Middle frontal gyrus (tissue), 1 donor: ENCODE measurements around the gene LRP6.
"Not testable (repeated sequence)": the region's sequence is repeated elsewhere in the genome, so short reads cannot be mapped to it uniquely, and the experiment has no call there.

Experiments used
- DNase-seq: peaks from one replicate; pipeline ENCODE4 v3.0.0-alpha.2; 2015; ENCODE audit warnings: low spot score; ENCODE audit errors: extremely low spot score

Gene LRP6

DNA sequence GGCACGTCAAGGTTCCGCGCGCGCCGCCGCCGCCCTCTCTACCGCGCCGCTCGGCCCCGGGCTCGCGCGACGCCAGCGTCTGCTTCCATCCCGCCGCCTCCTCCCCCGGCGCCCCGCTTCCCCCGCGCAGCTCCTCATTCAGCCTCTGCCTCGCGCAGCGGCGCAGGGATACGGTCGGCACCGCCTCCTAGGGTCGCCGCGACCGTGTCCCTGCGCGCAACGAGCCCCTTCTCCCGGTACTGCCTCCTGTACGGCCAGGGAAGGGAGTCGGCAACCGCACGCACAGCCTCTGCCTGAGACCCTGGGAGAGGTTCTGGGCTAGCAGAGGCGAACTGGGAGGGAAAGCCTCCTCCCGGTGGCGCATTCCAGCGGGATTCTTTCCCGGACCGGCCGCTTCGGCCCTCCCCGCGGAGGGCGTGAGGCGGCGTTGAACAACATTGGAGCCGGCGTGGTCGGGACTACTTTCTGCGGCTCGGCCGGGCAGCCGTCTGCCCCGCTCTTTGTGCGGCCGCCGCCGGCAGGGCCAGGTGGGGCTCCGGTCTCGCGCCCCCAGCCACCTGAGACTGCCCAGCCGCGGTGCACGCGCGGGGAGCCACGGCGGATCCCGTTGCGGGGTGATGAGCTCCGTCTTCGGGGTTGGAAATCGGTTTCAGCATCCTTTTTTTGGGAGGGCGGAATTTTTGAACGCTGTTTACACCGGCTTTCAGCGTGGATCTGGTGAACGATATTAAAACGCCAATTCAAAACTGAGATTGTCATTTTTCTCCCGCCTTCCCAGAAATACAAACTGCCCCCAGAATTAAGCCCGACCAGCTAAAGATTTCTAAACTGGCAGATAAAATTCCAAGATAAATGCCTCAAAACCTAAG lies at the start of gene LRP6:
LRP6 (minus strand) TSS at position 172 of the 869 bp plus-strand sequence. CDS start 309 bp downstream, outside the sequence.
- peak; percentile 85 for DNase-seq

DNA sequence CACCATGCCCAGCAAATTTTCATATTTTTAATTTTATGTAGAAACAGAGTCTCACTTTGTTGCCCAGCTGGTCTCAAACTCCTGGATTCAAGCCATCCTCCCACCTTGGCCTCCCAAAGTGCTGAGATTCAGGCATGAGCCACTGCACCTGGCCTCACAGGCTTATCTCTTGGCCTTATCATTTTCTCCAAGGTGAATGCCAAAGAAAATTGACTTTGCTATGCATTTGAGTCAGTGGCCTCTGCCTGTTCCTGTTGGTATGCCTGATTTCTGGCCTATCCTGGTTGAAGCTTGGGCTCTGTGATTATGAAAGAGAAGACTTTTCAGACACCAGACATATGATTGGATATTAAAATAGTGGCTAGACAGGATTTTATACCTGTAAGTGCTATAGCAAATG lies 49.0 kb upstream of the LRP6 start:
- DNase-seq = no peak

DNA sequence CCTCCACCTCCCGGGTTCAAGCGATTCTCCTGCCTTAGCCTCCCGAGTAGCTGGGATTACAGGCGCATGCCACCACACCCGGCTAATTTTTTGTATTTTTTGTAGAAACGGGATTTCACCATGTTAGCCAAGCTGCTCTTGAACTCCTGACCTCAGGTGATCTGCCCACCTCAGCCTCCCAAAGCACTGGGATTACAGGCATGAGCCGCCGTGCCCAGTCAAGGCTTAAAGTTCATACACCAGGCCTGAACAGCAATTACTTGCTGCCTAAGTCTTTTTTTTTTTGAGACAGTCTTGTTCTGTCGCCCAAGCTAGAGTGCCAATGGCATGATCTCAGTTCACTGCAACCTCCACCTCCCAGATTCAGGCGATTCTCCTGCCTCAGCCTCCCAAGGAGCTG lies 43.9 kb upstream of the LRP6 start:
- DNase-seq = not testable (repeated sequence)

DNA sequence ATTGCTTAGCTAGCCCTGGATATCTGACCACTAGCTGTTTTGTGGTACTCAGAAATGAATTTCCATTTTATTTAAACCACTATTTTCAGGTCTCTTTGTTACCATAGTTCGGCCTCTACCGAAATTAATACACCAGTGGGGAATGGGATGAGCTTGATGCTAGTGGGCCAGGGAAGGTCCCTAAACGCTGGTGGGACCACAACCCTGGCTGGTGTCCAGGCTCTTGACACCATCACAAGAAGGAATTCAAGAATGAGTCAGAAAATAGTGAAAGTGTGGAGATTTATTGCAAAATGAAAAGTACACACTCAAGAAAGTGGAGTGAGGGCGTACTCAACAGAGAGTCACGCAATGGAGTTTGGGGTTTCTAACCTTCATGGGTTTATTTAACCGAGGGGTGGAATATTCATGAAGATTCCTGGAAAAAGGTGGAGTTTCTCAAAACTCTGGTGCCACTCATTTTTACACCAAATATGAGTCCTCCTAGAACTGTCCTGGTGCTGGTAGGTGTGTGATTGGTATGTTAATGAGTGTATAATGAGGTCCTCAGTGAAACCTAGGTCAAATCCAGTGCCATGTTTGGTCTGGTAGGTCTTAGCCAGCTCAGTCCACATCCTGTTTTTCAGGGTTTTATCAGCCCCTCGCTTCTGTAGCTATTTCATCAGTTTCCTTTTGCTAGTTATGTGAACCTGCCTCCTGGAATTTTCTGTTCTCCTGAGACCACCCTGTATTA lies 38.9 kb upstream of the LRP6 start:
- DNase-seq = no peak

DNA sequence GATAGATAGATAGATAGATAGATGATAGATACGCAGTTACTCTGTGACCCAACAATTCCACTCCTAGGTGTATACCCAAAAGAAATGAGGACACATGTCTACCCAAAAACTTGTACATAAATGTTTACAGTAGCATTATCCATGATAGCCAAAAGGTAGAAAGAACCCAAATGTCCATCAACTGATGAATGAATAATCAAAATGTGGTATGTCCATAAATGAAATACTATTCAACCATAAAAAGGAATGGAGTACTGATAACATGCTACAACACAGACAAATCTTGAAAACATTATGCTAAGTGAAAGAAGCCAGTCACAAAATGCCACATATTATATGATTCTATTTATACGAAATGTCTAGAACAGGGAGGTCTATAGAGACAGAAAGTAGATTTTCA lies 36.1 kb upstream of the LRP6 start:
- DNase-seq = no peak

DNA sequence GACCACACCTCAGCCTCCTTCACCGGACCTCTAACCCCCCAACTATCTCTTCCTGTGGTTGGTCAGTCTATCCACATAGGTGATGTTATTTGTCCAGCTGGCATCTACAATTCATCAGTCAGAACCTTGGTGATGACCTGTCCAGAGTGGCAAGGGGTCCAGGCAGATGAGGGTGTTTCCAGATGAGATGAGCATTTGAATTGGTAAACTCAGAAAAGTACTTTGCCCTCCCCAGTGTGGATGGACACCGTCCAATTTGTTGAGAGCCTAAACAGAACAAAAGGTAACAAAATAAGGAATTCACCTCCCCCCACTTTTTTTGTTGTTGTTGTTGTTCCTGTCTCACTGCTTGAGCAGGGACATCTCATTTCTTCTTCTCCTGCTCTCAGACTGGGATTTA lies 34.3 kb upstream of the LRP6 start:
- DNase-seq = no peak

DNA sequence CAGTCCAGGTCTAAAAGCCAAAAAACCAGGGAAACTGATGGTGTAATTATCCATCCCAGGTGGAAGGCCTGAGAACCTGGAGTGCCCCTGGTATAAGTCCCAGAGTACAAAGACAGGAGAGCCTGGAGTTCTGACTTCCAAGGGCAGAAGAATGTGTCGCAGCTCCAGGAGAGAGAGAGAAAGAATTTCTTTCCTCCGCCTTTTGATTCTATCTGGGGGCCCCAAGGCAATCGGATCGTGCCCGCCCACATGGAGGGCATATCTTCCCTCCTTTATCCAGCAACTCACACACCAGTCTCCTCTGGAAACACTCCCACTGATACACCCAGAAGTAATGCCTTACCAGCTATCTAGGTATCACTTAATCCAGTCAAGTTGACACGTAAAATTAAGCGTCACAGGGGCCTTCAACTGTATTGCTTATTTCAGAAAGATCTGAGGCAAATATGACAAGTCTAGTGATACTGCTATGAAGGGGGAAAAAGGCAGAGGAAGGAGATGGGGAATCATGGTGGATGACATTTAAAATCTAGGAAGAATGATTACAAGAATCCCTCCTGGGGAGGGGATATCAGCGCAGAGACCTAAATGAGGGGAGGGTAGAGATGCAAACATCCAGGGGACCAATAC lies 30.5 kb upstream of the LRP6 start:
- DNase-seq = no peak

DNA sequence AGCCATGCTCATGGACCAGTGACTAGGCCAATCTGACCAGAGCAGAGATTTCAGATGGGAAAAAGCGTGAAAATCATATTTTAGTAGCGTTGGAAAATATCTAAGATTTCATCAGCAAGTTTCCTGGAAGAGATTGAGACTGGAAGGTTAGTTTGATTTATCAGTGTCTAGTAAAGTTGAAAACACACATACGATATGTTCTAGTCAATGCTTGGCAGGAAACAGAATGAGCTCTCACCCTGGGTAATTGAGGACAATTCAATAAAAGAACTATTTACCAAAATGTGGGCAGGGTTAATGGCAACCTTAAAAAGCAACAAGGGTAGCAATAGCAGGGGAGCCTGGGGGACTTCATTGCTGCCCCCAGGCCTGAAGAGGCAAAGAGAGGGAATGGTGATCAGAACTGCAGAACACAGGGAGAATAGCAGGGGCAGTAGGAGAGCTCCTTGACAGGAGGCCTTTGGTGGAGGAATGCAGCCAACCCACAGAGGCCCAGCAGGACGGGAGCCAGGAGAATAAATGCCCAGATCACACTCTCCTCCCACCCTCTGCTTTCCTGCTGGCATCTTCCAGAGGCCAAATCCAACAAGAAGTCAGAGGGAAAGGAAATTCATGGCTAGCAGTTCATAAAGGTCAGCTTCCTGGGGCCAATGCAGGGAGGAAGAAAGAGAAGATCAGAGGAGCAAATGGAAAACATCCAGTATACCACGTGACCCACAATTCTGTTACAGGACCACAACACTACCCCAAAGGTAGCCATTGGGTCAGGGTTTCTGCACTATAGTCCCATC lies 27.6 kb upstream of the LRP6 start:
- no peak for DNase-seq

DNA sequence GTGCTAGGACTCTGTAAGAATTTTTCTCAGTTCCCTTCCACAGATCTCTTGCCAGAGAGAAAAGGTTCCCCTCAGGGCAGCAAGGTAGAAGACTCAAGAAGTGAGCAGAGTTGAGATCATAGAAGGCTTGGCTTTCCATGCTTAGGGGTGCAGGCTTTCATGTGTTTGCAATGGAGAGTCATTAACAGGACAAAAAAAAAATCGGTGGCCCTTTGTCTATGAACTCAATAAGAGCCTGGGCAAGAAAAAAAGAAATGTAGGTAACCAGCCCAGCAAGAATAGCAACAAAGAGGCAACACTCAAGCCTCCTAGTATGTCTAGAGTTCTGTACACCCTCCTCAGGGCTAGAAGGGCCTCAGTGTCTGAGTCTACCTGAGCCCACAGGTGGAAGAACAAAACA lies 23.4 kb upstream of the LRP6 start:
- no peak for DNase-seq

DNA sequence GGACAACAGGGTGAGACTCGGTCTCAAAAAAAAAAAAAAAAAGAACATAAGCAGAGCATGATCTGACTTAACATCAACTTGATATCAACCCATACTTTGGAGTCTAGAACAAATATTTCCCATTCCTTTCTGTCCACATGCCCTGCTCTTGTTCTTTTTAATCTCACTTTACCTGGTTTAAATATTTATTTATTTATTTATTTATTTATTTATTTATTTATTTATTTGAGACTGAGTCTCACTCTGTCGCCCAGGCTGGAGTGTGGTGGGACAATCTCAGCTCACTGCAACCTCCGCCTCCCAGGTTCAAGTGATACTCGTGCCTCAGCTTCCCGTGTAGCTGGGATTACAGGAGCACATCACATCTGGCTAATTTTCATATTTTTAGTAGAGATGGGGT lies 19.6 kb upstream of the LRP6 start:
- no peak for DNase-seq

DNA sequence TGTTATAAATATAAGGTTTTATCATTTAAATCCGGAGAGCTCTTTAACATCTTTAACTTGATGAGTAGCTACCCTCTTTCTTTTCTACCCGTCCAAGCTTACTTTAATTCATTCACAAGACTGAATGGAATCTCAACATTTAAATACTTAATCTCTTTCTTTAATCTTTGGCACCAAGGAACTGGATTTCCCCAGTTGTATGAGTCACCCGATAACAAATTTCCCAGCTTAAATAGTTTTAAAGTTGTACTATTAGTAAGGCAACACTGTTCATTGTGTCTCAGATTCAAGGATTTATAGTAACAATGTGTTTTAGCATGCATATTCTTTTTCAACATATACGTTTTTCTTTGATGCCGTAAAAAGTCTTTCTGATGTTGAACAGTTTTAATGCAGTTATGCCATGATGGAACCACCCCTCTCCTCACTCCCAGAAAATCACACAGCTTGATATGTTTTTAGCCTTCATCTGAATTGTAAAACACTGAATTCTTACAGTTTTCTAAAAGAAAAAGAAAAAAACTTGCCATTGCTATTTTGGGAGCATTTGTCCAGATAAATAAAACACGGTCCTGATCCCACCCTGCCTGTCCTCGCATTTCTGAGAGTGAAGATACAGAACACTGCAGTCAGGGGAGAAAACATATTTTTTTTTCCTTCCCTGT lies 16.0 kb upstream of the LRP6 start:
- DNase-seq = no peak

DNA sequence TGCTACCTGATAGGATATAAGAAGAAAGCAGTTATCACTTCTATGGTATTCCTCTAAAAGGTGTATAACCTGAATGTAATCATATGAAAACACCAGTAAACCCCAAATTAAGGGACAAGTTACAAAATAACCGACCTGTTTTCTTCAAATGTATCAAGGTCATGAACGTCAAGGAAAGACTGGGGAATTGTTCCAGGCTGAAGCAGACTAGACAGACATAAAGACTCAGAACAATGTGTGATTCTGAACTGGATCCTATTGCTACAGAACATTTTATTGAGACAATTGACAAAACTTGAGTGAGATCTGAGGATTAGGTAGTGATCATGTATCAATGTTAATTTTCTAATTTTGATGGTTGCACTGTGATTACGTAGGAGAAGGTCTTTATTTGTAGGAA lies 15.4 kb upstream of the LRP6 start:
- no peak for DNase-seq

DNA sequence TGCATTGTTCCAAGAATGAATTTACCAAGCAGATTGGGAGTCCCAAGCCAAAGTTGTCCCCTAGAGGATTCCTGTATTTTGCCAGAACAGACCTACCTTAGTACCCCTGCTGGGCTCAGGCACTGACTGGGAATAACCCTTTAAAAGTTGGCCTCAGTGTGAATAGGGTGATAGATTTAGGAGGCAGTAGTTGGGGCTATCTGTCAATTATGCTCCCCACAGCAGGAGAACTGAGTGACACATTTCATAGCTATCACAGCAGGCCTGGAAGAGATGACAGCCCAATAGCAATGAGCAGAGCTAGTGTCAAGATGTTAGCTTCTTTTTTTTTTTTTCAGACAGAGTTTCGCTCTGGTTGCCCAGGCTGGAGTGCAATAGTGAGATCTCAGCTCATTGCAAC lies 14.3 kb upstream of the LRP6 start:
- no peak for DNase-seq

DNA sequence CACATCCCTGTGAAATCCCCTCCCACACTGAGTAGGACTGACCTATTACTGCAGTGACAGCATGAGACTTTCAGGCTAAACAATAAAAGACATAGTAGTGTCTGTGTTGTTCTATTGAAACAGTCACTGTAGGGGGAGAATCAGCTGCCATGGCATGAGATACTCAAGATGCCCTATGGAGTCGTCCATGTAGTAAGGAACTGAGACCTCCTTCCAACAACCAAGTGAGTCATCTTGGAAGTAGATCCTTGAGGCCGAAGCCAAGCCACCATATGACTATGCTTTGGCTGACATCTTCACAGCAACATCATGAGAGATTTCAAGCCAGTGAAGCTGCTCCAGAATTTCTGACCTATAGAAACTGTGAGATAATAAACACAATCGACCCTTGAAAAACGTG lies 12.1 kb upstream of the LRP6 start:
- no peak for DNase-seq

DNA sequence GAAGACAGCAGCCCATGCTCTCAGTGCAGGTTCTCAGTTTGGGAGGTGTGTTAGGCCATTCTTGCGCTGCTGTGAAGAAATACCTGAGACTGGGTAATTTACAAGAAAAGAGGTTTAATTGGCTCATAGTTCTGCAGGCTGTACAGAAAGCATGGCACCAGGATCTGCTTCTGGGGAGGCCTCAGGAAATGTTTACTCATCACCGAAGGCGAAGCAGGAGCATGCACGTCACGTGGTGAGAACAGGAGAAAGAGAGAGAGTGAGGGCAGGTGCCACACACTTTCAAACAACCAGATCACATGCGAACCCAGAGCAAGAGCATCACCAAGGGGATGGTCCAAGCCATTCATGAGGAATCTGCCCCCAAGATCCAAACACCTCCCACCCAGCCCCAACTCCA lies 9.0 kb upstream of the LRP6 start:
- DNase-seq = no peak

DNA sequence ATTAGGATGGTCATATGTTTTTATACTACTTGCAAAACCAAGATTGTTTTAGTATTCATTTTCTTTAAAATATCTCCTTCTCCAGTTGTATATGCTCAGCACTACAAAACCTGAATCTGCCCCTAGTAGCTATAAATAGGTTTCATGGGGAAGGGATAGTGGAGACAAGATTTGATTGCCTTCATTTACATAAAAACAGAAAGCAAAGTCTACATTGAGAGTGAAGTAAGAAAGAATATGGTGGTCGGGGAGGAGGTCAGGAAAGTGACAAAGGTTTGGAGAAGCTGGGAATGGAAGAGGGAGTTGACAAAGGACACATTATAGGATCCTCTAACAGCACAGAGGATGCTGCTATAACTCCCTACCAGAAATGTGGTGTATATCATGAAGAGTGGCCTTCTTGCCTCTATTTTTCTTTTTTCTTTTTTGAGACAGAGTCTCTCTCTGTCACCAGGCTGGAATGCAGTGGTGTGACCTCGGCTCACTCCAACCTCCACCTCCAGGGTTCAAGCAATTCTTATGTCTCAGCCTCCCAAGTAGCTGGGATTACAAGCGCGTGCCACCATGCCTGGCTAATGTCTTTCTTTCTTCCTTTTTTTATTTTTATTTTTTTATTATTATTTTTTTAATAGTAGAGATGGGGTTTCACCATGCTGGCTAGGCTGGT lies 6.6 kb upstream of the LRP6 start:
- no peak for DNase-seq

DNA sequence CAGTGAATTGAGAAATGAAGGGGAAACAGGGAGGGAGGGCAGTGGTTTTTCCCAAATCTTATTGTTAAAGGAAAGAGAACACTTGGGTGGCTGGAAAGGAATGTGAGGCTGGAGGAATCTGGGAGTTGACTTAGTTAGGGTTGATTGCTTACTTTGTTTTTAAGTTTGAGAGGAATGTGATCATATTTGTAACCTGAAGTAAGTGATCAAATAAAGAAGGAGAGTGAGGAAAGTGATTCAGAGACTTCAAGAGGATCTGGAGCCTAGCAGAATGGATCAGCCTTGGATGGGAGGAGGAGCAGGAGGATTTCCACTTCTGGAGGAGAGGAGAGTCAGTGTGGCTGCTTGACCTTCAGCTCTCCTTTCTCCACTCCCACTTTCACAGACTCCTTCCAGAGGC lies 6.0 kb upstream of the LRP6 start:
- DNase-seq = no peak

DNA sequence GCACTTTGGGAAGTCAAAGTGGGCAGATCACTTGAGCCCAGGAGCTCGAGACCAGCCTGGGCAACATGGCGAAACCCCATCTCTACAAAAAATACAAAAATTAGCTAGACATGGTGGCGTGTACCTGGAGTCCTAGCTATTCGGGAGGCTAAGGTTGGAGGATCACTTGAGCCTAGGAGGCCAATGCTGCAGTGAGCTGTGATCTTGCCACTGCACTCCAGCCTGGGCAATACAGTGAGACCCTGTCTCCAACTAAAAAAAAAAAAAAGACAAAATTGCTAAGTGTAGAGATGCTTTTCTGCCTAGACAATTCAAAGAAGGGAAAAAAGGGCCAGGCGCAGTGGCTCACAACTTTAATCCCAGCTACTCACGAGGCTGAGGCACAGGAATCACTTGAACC lies 3.4 kb upstream of the LRP6 start:
- no peak for DNase-seq

DNA sequence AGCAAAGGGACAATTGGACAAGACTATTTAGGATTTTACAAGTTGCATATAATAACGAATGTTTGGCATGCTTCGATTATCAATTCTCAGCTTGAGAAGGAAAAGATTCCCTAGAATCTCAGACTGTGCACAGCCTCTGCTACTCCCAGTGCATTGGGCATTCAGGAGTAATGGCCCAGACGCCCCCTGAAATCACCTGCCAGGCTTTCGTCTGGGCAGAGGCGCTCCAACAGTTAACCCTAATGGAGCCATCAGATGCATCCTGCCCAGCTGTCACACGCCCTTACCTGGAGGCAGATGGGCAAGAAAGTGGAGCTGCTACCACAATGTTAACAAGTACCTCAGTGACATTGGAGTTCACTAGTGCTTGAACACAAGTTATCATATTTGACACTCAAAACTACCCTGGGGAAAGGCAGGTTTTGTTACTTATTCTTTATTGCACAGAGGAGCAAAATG lies 927 bp upstream of the LRP6 start:
- no peak for DNase-seq

DNA sequence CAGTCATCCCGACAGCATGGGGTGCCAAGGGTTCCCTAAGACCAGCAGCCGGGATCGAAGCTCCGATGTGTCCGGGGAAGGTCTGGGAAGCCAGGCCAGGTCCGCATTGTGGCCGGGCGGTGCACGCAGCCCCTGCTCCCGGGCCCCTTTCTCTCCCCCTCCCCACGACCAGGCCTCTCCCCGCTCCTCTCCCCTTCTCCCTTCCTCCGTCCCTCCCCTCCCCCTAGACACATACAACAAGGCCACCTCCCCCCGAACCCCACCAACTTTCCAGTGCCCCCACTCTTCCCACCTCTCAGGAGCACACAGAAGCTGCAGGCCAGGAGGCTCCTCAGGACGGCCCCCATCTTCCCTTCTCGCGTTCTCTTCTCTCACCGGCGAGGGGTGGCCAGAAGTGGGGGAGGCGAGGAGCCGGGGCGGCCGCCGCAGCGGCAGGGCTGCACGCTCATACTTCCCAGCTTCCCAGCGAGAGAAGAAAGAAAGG lies 413 bp downstream of the LRP6 start:
- DNase-seq = no peak
